GM18858 (cell line): ENCODE measurements around the gene WIZ.
"Not testable (repeated sequence)": the region's sequence is repeated elsewhere in the genome, so short reads cannot be mapped to it uniquely, and the experiment has no call there.

Source experiments
- ATAC-seq: cut with Tn5 transposase; IDR thresholded peaks from one replicate; pipeline ENCODE4 v1.9.1; 2021; ENCODE audit not compliant: unreplicated experiment

Gene WIZ

GRCh38 chr19:15449620-15450527 lies at the start of gene WIZ:
Gene WIZ, minus strand, starts transcription at chr19:15449956. Its CDS starts 1,649 bp downstream, at chr19:15448307.
- ATAC-seq, result no peak

GRCh38 chr19:15498910-15499309 lies 49.2 kb upstream of the WIZ start:
- no peak for ATAC-seq

GRCh38 chr19:15498156-15498858 lies 48.6 kb upstream of the WIZ start:
- no peak for ATAC-seq

- ATAC-seq, result no peak
Measured at GRCh38 chr19:15495151-15495550, 45.4 kb upstream of the WIZ start.

- ATAC-seq, result no peak
Measured at GRCh38 chr19:15488489-15489226, 38.9 kb upstream of the WIZ start.

- no peak for ATAC-seq
Measured at GRCh38 chr19:15487038-15487437, 37.3 kb upstream of the WIZ start.

- ATAC-seq, result not testable (repeated sequence)
Measured at GRCh38 chr19:15485768-15486167, 36.0 kb upstream of the WIZ start.

GRCh38 chr19:15480996-15481395 lies 31.2 kb upstream of the WIZ start:
- not testable (repeated sequence) for ATAC-seq

- no peak for ATAC-seq
Measured at GRCh38 chr19:15479391-15480345, 29.9 kb upstream of the WIZ start, which contains the start of gene PGLYRP2. Gene PGLYRP2, minus strand, starts transcription at chr19:15479501. Its CDS starts 130 bp downstream, at chr19:15479371.

- no peak for ATAC-seq
Measured at GRCh38 chr19:15476325-15476724, 26.6 kb upstream of the WIZ start.

- no peak for ATAC-seq
Measured at GRCh38 chr19:15475611-15476010, 25.9 kb upstream of the WIZ start.

- no peak for ATAC-seq
Measured at GRCh38 chr19:15475169-15475568, 25.4 kb upstream of the WIZ start.

- not testable (repeated sequence) for ATAC-seq
Measured at GRCh38 chr19:15473821-15474220, 24.1 kb upstream of the WIZ start.

- no peak for ATAC-seq
Measured at GRCh38 chr19:15471639-15472101, 21.9 kb upstream of the WIZ start.

- no peak for ATAC-seq
Measured at GRCh38 chr19:15469513-15470297, 19.9 kb upstream of the WIZ start.

GRCh38 chr19:15468675-15469512 lies 19.1 kb upstream of the WIZ start:
- ATAC-seq, result no peak

- ATAC-seq, result no peak
Measured at GRCh38 chr19:15467734-15468214, 18.0 kb upstream of the WIZ start.
